Measurements from ENCODE around the gene CUX1.
"Not testable (repeated sequence)": the region's sequence is repeated elsewhere in the genome, so short reads cannot be mapped to it uniquely, and the experiment has no call there.

Gene CUX1

GRCh38 chr7:102306916-102307677, 489.7 kb downstream of the CUX1 start:
- DNase-seq = peak; percentile 47
- ATAC-seq = peak; percentile 51

GRCh38 chr7:102310414-102310815, 493.0 kb downstream of the CUX1 start:
- no peak for ATAC-seq
- DNase-seq = no peak

GRCh38 chr7:102312317-102312716, 494.9 kb downstream of the CUX1 start:
- no peak for ATAC-seq

GRCh38 chr7:102313997-102314780, 496.8 kb downstream of the CUX1 start:
- ATAC-seq = no peak
- DNase-seq = no peak

More at GRCh38 chr7:102312317-102312716, 494.9 kb downstream of the CUX1 start:
- DNase-seq = no peak

GRCh38 chr7:102317231-102318059, 500.0 kb downstream of the CUX1 start:
- ATAC-seq = no peak
- DNase-seq = no peak

GRCh38 chr7:102318482-102318971, 501.1 kb downstream of the CUX1 start:
- DNase-seq (no peak), ATAC-seq (no peak)

GRCh38 chr7:102319671-102320070, 502.2 kb downstream of the CUX1 start:
- DNase-seq (no peak), ATAC-seq (no peak)

- DNase-seq = no peak
- ATAC-seq = no peak
Measured at GRCh38 chr7:102320181-102320580, 502.8 kb downstream of the CUX1 start.

GRCh38 chr7:102320601-102321350, 503.4 kb downstream of the CUX1 start:
- ATAC-seq (no peak), DNase-seq (no peak)

GRCh38 chr7:102321351-102322201, 504.1 kb downstream of the CUX1 start:
- DNase-seq (no peak), ATAC-seq (no peak)

- DNase-seq (no peak), ATAC-seq (no peak)
Measured at GRCh38 chr7:102322202-102322715, 504.8 kb downstream of the CUX1 start.

- DNase-seq = no peak
- ATAC-seq = no peak
Measured at GRCh38 chr7:102323914-102324195, 506.4 kb downstream of the CUX1 start.

- ATAC-seq, DNase-seq: not testable (repeated sequence)
Measured at GRCh38 chr7:102325106-102325505, 507.7 kb downstream of the CUX1 start.

- no peak for ATAC-seq
- no peak for DNase-seq
Measured at GRCh38 chr7:102326157-102326889, 508.9 kb downstream of the CUX1 start.

GRCh38 chr7:102327183-102327582, 509.8 kb downstream of the CUX1 start:
- not testable (repeated sequence) for DNase-seq, ATAC-seq

- not testable (repeated sequence) for DNase-seq, ATAC-seq
Measured at GRCh38 chr7:102328863-102329262, 511.4 kb downstream of the CUX1 start.

GRCh38 chr7:102329366-102329765, 511.9 kb downstream of the CUX1 start:
- ATAC-seq, DNase-seq: not testable (repeated sequence)

GRCh38 chr7:102330666-102331460, 513.4 kb downstream of the CUX1 start:
- not testable (repeated sequence) for ATAC-seq, DNase-seq

Data from stimulated activated naive CD8-positive, alpha-beta T cell treated with anti-CD3 and anti-CD28 coated beads, Interleukin-15, Interleukin-2, amounts not matched to agents 100 U/mL and 50 U/mL, for 24 hours (primary cell).